ENCODE results near the gene PYROXD2. TPM values are rescaled to one million over a fixed set of nuclear protein-coding genes. Genes with fewer than 3 reads are reported as not detected.

PYROXD2 gene
- polyA plus RNA-seq, 1 of the 3 experiments (the other 2 are of a cell fraction) = 26.7 TPM

DNA sequence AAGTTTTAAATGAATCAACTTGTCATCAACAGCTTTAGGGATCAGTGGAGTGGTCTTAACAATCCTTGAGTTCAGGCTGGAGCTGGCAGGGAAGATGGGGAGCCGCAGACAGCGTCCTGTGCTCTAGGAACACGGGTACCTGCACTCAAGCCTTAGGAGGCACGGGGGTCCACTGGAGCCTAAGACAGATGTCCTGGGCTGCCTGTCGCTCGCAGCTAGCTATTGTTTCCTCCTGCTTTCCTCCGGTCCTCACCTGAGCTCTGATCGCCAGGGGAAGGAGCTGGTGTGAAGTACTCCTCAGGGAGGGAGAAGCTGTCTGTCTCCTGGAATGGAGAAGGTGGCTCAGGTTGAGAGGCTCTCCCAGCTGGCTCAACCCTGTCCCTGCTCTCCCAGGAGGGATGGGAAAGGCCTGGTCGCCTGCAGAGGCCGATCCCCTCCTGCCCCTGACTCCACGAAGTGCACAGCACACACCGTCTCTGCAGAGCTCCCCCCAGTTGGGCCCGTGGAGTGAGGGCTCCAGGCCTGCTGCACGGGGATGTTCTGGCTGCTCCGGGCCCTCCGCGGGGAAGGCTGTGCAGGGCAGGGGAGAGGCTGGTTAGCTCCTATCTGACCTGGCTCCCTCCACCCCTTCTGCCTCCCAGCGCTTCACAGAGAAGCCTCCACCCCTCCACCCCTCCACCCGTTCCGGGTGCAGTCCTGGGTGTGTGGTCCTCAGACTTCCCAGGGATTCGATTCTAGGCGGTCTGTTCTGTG lies 14.5 kb upstream of the PYROXD2 start:
- Histone ChIP-seq H3K36me3 (replicated peaks in 1 of 2; ENCODE audit: control insufficient read depth in 1 of 2, insufficient read depth in 2 of 2, low read length in 1 of 2) (peaks cover 23 to 39% of the 10 kb centered on the region in 2 experiments), H3K27me3 (ENCODE audit: insufficient read depth) (no peaks in the 10 kb centered on the region), H3K9ac (no peak overlapping the region), H2AFZ (ENCODE audit: low read depth) (no peak overlapping the region), H3K9me2 (no peaks in the 10 kb centered on the region), H3K4me2 (no peak overlapping the region), H3K27ac (ENCODE audit: low read depth in 2 of 2, low read length in 1 of 2) (no peak overlapping the region), H3K9me3 (peaks cover 4% of the 10 kb centered on the region; the same call in 1 of the 2 replicates), H3F3A (replicated peaks; ENCODE audit: insufficient read depth) (no peaks in the 10 kb centered on the region), H4K20me1 (ENCODE audit: insufficient read depth) (no peaks in the 10 kb centered on the region), H3K4me1 (ENCODE audit: control insufficient read depth in 1 of 2, insufficient read depth in 2 of 2, low read depth in 1 of 2, low read length in 1 of 2) (no peaks in the 10 kb centered on the region), H3K4me3 (ENCODE audit: low read depth in 2 of 2, low read length in 1 of 2) (no peak overlapping the region), H3K79me2 (ENCODE audit: insufficient read depth) (no peaks in the 10 kb centered on the region)
- DNase-seq = no peak
- POLR2A ChIA-PET = no interaction called here
- WGBS (ENCODE audit: low lambda C conversion rate) = 97% methylated on average over 17 of the region's 22 CpGs
- CTCF ChIA-PET = interaction anchor here (0.6 kb wide), 2 partner anchors 30 to 121 kb away, joined by 3 read pairs; no protein-coding TSS in a partner anchor
- TF ChIP-seq RXRA (IDR thresholded peaks at IDR 0.05; ENCODE audit: borderline replicate concordance, low read depth) (no peak), JUND (IDR thresholded peaks at IDR 0.05) (no peak), FOXM1 (IDR thresholded peaks at IDR 0.05; ENCODE audit: low read depth) (no peak), IRF3 (IDR thresholded peaks at IDR 0.05; ENCODE audit: low read depth, low read length) (no peak), TAF1 (IDR thresholded peaks at IDR 0.05; ENCODE audit: borderline replicate concordance, low read depth, low read length) (no peak), NFIC (IDR thresholded peaks at IDR 0.05; ENCODE audit: borderline replicate concordance) (no peak), GATA2 (CRISPR knock-in tag; IDR thresholded peaks at IDR 0.05) (no peak), EZH2phosphoT487 (IDR thresholded peaks at IDR 0.05; ENCODE audit: borderline replicate concordance, low read depth) (no peak), TCF12 (IDR thresholded peaks at IDR 0.05) (no peak), POLR2AphosphoS5 (IDR thresholded peaks at IDR 0.05; ENCODE audit: low read depth, low read length) (no peak)
- TF ChIP-seq, protein P1, sequence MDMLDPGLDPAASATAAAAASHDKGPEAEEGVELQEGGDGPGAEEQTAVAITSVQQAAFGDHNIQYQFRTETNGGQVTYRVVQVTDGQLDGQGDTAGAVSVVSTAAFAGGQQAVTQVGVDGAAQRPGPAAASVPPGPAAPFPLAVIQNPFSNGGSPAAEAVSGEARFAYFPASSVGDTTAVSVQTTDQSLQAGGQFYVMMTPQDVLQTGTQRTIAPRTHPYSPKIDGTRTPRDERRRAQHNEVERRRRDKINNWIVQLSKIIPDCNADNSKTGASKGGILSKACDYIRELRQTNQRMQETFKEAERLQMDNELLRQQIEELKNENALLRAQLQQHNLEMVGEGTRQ (IDR thresholded peaks at IDR 0.05; ENCODE audit: borderline replicate concordance, low read depth, low read length) = no peak
- TF ChIP-seq, protein P2, sequence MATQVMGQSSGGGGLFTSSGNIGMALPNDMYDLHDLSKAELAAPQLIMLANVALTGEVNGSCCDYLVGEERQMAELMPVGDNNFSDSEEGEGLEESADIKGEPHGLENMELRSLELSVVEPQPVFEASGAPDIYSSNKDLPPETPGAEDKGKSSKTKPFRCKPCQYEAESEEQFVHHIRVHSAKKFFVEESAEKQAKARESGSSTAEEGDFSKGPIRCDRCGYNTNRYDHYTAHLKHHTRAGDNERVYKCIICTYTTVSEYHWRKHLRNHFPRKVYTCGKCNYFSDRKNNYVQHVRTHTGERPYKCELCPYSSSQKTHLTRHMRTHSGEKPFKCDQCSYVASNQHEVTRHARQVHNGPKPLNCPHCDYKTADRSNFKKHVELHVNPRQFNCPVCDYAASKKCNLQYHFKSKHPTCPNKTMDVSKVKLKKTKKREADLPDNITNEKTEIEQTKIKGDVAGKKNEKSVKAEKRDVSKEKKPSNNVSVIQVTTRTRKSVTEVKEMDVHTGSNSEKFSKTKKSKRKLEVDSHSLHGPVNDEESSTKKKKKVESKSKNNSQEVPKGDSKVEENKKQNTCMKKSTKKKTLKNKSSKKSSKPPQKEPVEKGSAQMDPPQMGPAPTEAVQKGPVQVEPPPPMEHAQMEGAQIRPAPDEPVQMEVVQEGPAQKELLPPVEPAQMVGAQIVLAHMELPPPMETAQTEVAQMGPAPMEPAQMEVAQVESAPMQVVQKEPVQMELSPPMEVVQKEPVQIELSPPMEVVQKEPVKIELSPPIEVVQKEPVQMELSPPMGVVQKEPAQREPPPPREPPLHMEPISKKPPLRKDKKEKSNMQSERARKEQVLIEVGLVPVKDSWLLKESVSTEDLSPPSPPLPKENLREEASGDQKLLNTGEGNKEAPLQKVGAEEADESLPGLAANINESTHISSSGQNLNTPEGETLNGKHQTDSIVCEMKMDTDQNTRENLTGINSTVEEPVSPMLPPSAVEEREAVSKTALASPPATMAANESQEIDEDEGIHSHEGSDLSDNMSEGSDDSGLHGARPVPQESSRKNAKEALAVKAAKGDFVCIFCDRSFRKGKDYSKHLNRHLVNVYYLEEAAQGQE (IDR thresholded peaks at IDR 0.05; ENCODE audit: low read depth, low read length) = no peak
- TF ChIP-seq, protein P3, sequence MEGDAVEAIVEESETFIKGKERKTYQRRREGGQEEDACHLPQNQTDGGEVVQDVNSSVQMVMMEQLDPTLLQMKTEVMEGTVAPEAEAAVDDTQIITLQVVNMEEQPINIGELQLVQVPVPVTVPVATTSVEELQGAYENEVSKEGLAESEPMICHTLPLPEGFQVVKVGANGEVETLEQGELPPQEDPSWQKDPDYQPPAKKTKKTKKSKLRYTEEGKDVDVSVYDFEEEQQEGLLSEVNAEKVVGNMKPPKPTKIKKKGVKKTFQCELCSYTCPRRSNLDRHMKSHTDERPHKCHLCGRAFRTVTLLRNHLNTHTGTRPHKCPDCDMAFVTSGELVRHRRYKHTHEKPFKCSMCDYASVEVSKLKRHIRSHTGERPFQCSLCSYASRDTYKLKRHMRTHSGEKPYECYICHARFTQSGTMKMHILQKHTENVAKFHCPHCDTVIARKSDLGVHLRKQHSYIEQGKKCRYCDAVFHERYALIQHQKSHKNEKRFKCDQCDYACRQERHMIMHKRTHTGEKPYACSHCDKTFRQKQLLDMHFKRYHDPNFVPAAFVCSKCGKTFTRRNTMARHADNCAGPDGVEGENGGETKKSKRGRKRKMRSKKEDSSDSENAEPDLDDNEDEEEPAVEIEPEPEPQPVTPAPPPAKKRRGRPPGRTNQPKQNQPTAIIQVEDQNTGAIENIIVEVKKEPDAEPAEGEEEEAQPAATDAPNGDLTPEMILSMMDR (IDR thresholded peaks at IDR 0.05) = no peak
